H1 (cell line): ENCODE data around the gene FHIT. TPM values are rescaled to one million over a fixed set of nuclear protein-coding genes. Genes with fewer than 3 reads are reported as not detected.

Experiments
- CTCF ChIA-PET: fragments of 300-600 bp; sonication (Branson Sonifier 250); formaldehyde crosslinking; loops from one replicate; lab custom pipeline; 2021; ENCODE audit not compliant: partially characterized antibody; lab: Charles Lee
- POLR2A ChIA-PET: fragments of 300-600 bp; sonication (Branson Sonifier 250); formaldehyde crosslinking; loops from one replicate; lab custom pipeline; 2021; ENCODE audit warnings: inconsistent platforms; ENCODE audit not compliant: partially characterized antibody; lab: Charles Lee
- DNase-seq, 2 experiments: peaks; one replicate each; pipeline versions ENCODE4 v3.0.0 to v3.0.0-alpha.2; 2010 to 2022; ENCODE audit warnings: low spot score in 2 of 2, low read depth in 1 of 2, mixed read lengths in 1 of 2
- FAIRE-seq: peaks from 2 replicates; lab custom pipeline; 2011; peaks lifted over from hg19 to GRCh38; lab: Jason Lieb, UNC
- H2AFZ ChIP-seq: 2 replicates; pipeline ENCODE4 v1.8.1; 2012; ENCODE audit warnings: low read length, inconsistent platforms
- H2AK5ac ChIP-seq: 2 replicates; pipeline ENCODE4 v1.6.1; 2013; ENCODE audit warnings: low read depth, low read length
- H2BK120ac ChIP-seq: replicated peaks from 2 replicates; pipeline ENCODE3; 2013; ENCODE audit warnings: low read depth, low read length, inconsistent platforms
- H2BK12ac ChIP-seq: 2 replicates; pipeline ENCODE4 v1.6.1; 2013; ENCODE audit warnings: low read depth, low read length
- H2BK15ac ChIP-seq: 2 replicates; pipeline ENCODE4 v1.6.1; 2013; ENCODE audit warnings: low read length
- H2BK20ac ChIP-seq: 2 replicates; pipeline ENCODE4 v1.6.1; 2013; ENCODE audit warnings: low read length
- H2BK5ac ChIP-seq: 2 replicates; pipeline ENCODE4 v1.6.1; 2013; ENCODE audit warnings: low read depth, low read length
- H3K14ac ChIP-seq: 2 replicates; pipeline ENCODE4 v1.6.1; 2013; ENCODE audit warnings: inconsistent platforms; ENCODE audit not compliant: insufficient read length
- H3K18ac ChIP-seq: 2 replicates; pipeline ENCODE4 v1.6.1; 2013; ENCODE audit warnings: low read length; ENCODE audit errors: extremely low read depth
- H3K23ac ChIP-seq: 2 replicates; pipeline ENCODE4 v1.6.1; 2013; ENCODE audit warnings: inconsistent platforms; ENCODE audit not compliant: insufficient read length
- H3K23me2 ChIP-seq: 2 replicates; pipeline ENCODE4 v1.6.1; 2013; ENCODE audit warnings: low read depth, low read length
- H3K27ac ChIP-seq: 2 replicates; pipeline ENCODE4 v1.6.1; 2011; ENCODE audit warnings: low read depth, low read length, inconsistent platforms
- H3K27me3 ChIP-seq, 4 experiments: replicated peaks in 1 of 4; 1 replicate in 1 of 4; 2 replicates in 3 of 4; pipeline versions ENCODE4 v1.6.1 to v1.8.1; 2011 to 2013; ENCODE audit warnings: low read length in 3 of 4, mild to moderate bottlenecking in 3 of 4, inconsistent platforms in 2 of 4, mixed read lengths in 2 of 4, moderate library complexity in 1 of 4; ENCODE audit not compliant: control insufficient read depth in 3 of 4, insufficient read depth in 3 of 4; ENCODE audit errors: extremely low read depth in 1 of 4
- H3K36me3 ChIP-seq, 4 experiments: 2 replicates each; pipeline versions ENCODE4 v1.6.1 to v1.8.1; 2011 to 2013; ENCODE audit warnings: mild to moderate bottlenecking in 4 of 4, low read length in 3 of 4, moderate library complexity in 2 of 4, control low read depth in 1 of 4, inconsistent platforms in 1 of 4; ENCODE audit not compliant: insufficient read depth in 4 of 4, control insufficient read depth in 2 of 4
- H3K4ac ChIP-seq: replicated peaks from 2 replicates; pipeline ENCODE3; 2013; ENCODE audit warnings: low read length, low read depth, mixed read lengths, inconsistent platforms; ENCODE audit not compliant: insufficient read length
- H3K4me1 ChIP-seq, 4 experiments: replicated peaks in 1 of 4; 1 replicate in 1 of 4; 2 replicates in 3 of 4; pipeline versions ENCODE4 v1.6.1 to v1.8.1; 2011 to 2013; ENCODE audit warnings: low read length in 3 of 4, inconsistent platforms in 2 of 4, mixed read lengths in 1 of 4; ENCODE audit not compliant: insufficient read depth in 4 of 4, control insufficient read depth in 3 of 4
- H3K4me2 ChIP-seq, 2 experiments: 2 replicates each; pipeline versions ENCODE4 v1.6.1 to v1.8.1; 2011 to 2013; ENCODE audit warnings: low read depth in 2 of 2, low read length in 2 of 2, control low read depth in 1 of 2, inconsistent platforms in 1 of 2, mild to moderate bottlenecking in 1 of 2; ENCODE audit not compliant: insufficient read depth in 1 of 2
- H3K4me3 ChIP-seq, 4 experiments: fragments of 200-600, 300-600 bp in 1 of 4; sonication (generic), shearing (Covaris generic), sonication (Bioruptor Twin) in 1 of 4; 2 replicates each; pipeline versions ENCODE4 v1.5.1 to v1.8.1; 2011 to 2016; ENCODE audit warnings: low read length in 4 of 4, low read depth in 3 of 4, control low read depth in 2 of 4, inconsistent platforms in 2 of 4, mild to moderate bottlenecking in 2 of 4, mixed read lengths in 1 of 4, moderate library complexity in 1 of 4; ENCODE audit not compliant: insufficient read depth in 2 of 4; ENCODE audit errors: extremely low read depth in 1 of 4
- H3K56ac ChIP-seq: replicated peaks from 2 replicates; pipeline ENCODE3; 2013; ENCODE audit warnings: low read depth, mild to moderate bottlenecking, mixed read lengths, low read length, inconsistent platforms; ENCODE audit not compliant: insufficient read length
- H3K79me1 ChIP-seq: 2 replicates; pipeline ENCODE4 v1.6.1; 2013; ENCODE audit warnings: low read depth, low read length, control low read depth
- H3K79me2 ChIP-seq, 2 experiments: 2 replicates each; pipeline versions ENCODE4 v1.6.1 to v1.8.1; 2012 to 2013; ENCODE audit warnings: low read length in 2 of 2, mild to moderate bottlenecking in 2 of 2, inconsistent platforms in 1 of 2; ENCODE audit not compliant: insufficient read depth in 2 of 2, control insufficient read depth in 1 of 2
- H3K9ac ChIP-seq, 4 experiments: replicated peaks in 1 of 4; 1 replicate in 1 of 4; 2 replicates in 3 of 4; pipeline versions ENCODE4 v1.6.1 to v1.8.1; 2011 to 2013; ENCODE audit warnings: low read depth in 3 of 4, low read length in 3 of 4, control low read depth in 2 of 4, mild to moderate bottlenecking in 2 of 4, moderate library complexity in 2 of 4, inconsistent platforms in 1 of 4; ENCODE audit errors: extremely low read depth in 1 of 4
- H3K9me3 ChIP-seq, 2 experiments: 2 replicates each; pipeline versions ENCODE4 v1.6.1 to v1.8.1; 2012 to 2013; ENCODE audit warnings: mild to moderate bottlenecking in 2 of 2, moderate library complexity in 2 of 2, control low read depth in 1 of 2, inconsistent platforms in 1 of 2, low read depth in 1 of 2, low read length in 1 of 2, mixed read lengths in 1 of 2; ENCODE audit not compliant: insufficient read depth in 2 of 2
- H4K20me1 ChIP-seq, 2 experiments: replicated peaks in 1 of 2; 2 replicates each; pipeline versions ENCODE3 to v1.8.1; 2011 to 2013; ENCODE audit warnings: inconsistent platforms in 2 of 2, low read length in 2 of 2, mild to moderate bottlenecking in 1 of 2; ENCODE audit not compliant: insufficient read depth in 2 of 2, control insufficient read depth in 1 of 2
- H4K5ac ChIP-seq: 2 replicates; pipeline ENCODE4 v1.6.1; 2013; ENCODE audit warnings: low read length, low read depth, mixed read lengths, inconsistent platforms; ENCODE audit not compliant: insufficient read length
- H4K8ac ChIP-seq: 2 replicates; pipeline ENCODE4 v1.8.0; 2013; ENCODE audit warnings: mild to moderate bottlenecking, moderate library complexity, low read length, inconsistent platforms; ENCODE audit not compliant: insufficient read depth; ENCODE audit errors: extremely low read depth
- H4K91ac ChIP-seq: replicated peaks from 2 replicates; pipeline ENCODE3; 2013; ENCODE audit warnings: low read length, mixed read lengths, inconsistent platforms; ENCODE audit not compliant: insufficient read length
- CHD2 ChIP-seq: IDR thresholded peaks from 2 replicates; pipeline ENCODE4 v1.6.1; 2012; ENCODE audit warnings: low read length, improper control_type of control experiment
- EP300 ChIP-seq, 2 experiments: IDR thresholded peaks; 1 replicate in 1 of 2; 2 replicates in 1 of 2; pipeline ENCODE4 v1.6.1; 2011 to 2012; ENCODE audit warnings: low read depth in 2 of 2, low read length in 2 of 2, mild to moderate bottlenecking in 2 of 2, borderline replicate concordance in 1 of 2, inconsistent platforms in 1 of 2, moderate library complexity in 1 of 2
- GABPA ChIP-seq: IDR thresholded peaks from 2 replicates; pipeline ENCODE4 v1.6.1; 2011; ENCODE audit warnings: mild to moderate bottlenecking, low read length, moderate library complexity, borderline replicate concordance; ENCODE audit not compliant: insufficient read depth
- NANOG ChIP-seq: IDR thresholded peaks from 2 replicates; pipeline ENCODE4 v1.6.1; 2011; ENCODE audit warnings: low read length, low read depth, mild to moderate bottlenecking, inconsistent platforms; ENCODE audit not compliant: insufficient read depth, poor library complexity, severe bottlenecking
- RAD21 ChIP-seq, 2 experiments: IDR thresholded peaks in 1 of 2; conservative IDR thresholded peaks in 1 of 2; 2 replicates each; pipeline ENCODE4 v1.6.1; 2011; ENCODE audit warnings: low read depth in 2 of 2, low read length in 2 of 2, improper control_type of control experiment in 1 of 2, inconsistent platforms in 1 of 2, mild to moderate bottlenecking in 1 of 2, moderate library complexity in 1 of 2
- RFX5 ChIP-seq: IDR thresholded peaks from 2 replicates; pipeline ENCODE4 v1.6.1; 2011; ENCODE audit warnings: low read depth, low read length, improper control_type of control experiment, borderline replicate concordance
- USF2 ChIP-seq: IDR thresholded peaks from 2 replicates; pipeline ENCODE4 v1.6.1; 2011; ENCODE audit warnings: low read length, improper control_type of control experiment
- WGBS, 2 experiments: shearing (Covaris generic) in 1 of 2; methylation state at CpG; one replicate each; pipeline versions ENCODE4 v1.1.6 to v1.1.7; 2013 to 2015; ENCODE audit warnings: low lambda C conversion rate in 2 of 2, mixed read lengths in 2 of 2, inconsistent platforms in 1 of 2, low coverage in 1 of 2, missing lambda C conversion rate in 1 of 2; ENCODE audit not compliant: insufficient replicate concordance in 2 of 2, insufficient coverage in 1 of 2, insufficient read length in 1 of 2; ENCODE audit errors: extremely low coverage in 1 of 2, missing lambda C conversion rate in 1 of 2; 5-methylcytosine and 5-hydroxymethylcytosine counted together
- polyA plus RNA-seq, 7 experiments: library from polyadenylated mRNA; depleted of rRNA in 3 of 7; stranded (reverse) in 5 of 7; unstranded in 2 of 7; fragments of >200 nt in 5 of 7; fragments of 200-250 nt in 2 of 7; gene quantifications; 1 replicate in 5 of 7; 2 replicates in 1 of 7; 4 replicates in 1 of 7; pipeline versions ENCODE4 v1.2.1 to v1.2.3, GENCODE V29; 2011 to 2013; ENCODE audit warnings: missing spikeins in 2 of 7, mixed read lengths in 2 of 7
- total RNA-seq: library from RNA; stranded (reverse); fragmentation: NEBNext Ultra II Directional; extraction: Animal tissue kit (Norgen Biotek cat#: 25700); gene quantifications from 2 replicates; pipeline ENCODE4 v1.2.1, GENCODE V29; 2021

Gene FHIT
- total and polyA plus RNA-seq, 2 of the 8 experiments (the other 6 are each of a cell fraction or from before 2014, with no cell fraction given) = 1.2 to 3.2 TPM

DNA sequence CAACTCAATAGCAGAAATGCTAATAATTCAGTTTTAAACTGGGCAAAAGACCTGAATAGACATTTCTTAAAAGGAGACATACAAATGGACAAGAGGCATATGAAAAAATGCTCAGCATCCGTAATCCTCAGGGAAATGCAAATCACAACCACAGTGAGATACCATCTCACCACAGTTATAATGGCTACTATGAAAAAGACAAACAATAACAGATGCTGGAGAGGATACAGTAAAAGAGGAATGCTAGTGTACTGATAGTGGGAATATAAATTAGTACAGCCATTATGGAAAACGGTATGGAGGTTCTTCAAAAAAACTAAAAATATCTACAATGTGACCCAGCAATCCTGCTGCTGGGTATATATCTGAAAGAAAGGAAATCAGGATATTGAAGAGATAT, 367.2 kb downstream of the FHIT start:
- no peaks in the 10 kb centered on the region for H3K23me2 ChIP-seq
- H4K20me1 ChIP-seq = no peaks in the 10 kb centered on the region
- H2AFZ ChIP-seq = no peak overlapping the region
- FAIRE-seq (no peak), DNase-seq (no peak)
- no peak overlapping the region for H2BK15ac ChIP-seq
- no peak overlapping the region for H2BK120ac ChIP-seq
- no peaks in the 10 kb centered on the region; a peak in 1 of 7 replicates for H3K4me1 ChIP-seq
- no peak overlapping the region for H3K9ac ChIP-seq
- no peak overlapping the region for H3K4ac ChIP-seq
- no peak for TF ChIP-seq RAD21 (IDR thresholded peaks at IDR 0.05 in 1 of 2, conservative IDR thresholded peaks at IDR 0.05 in 1 of 2; ENCODE audit: low read depth in 2 of 2, low read length in 2 of 2)
- no peak for TF ChIP-seq GABPA
- no peak for TF ChIP-seq CHD2
- no peak for TF ChIP-seq NANOG
- TF ChIP-seq RFX5 = no peak
- TF ChIP-seq EP300 (IDR thresholded peaks at IDR 0.05; ENCODE audit: borderline replicate concordance in 1 of 2, low read depth in 2 of 2, low read length in 2 of 2) = no peak
- TF ChIP-seq USF2 = no peak
- WGBS, 2 experiments = 70% methylated on average over 2 of the region's 2 CpGs; no CpG with 5 or more reads in 1 of the 2 experiments
- H3K79me2 ChIP-seq = no peaks in the 10 kb centered on the region
- peaks cover 0 to 3% of the 10 kb centered on the region in 2 experiments; a peak in 1 of 4 replicates for H3K9me3 ChIP-seq
- H3K27me3 ChIP-seq = no peaks in the 10 kb centered on the region
- no peak overlapping the region for H2BK5ac ChIP-seq
- H2BK12ac ChIP-seq = no peak overlapping the region
- H2BK20ac ChIP-seq = no peak overlapping the region
- no peak overlapping the region for H3K14ac ChIP-seq
- H3K79me1 ChIP-seq = no peaks in the 10 kb centered on the region
- H3K56ac ChIP-seq = no peak overlapping the region
- no peak overlapping the region for H4K5ac ChIP-seq
- no peak overlapping the region for H3K4me2 ChIP-seq
- no peak overlapping the region for H4K91ac ChIP-seq
- H4K8ac ChIP-seq = no peak overlapping the region
- H3K23ac ChIP-seq = no peak overlapping the region
- POLR2A ChIA-PET = no interaction called here
- H3K18ac ChIP-seq = no peak overlapping the region
- H3K36me3 ChIP-seq = no peaks in the 10 kb centered on the region
- H3K4me3 ChIP-seq = no peak overlapping the region
- H3K27ac ChIP-seq = no peak overlapping the region
- CTCF ChIA-PET = no interaction called here
- no peak overlapping the region for H2AK5ac ChIP-seq
